ENCODE data around the gene CBLB. TPM values are rescaled to one million over a fixed set of nuclear protein-coding genes. Genes with fewer than 3 reads are reported as not detected.

The CBLB gene
- total and polyA plus RNA-seq, 2 experiments from 2014 or later, result 20.5 to 47.7 TPM

DNA sequence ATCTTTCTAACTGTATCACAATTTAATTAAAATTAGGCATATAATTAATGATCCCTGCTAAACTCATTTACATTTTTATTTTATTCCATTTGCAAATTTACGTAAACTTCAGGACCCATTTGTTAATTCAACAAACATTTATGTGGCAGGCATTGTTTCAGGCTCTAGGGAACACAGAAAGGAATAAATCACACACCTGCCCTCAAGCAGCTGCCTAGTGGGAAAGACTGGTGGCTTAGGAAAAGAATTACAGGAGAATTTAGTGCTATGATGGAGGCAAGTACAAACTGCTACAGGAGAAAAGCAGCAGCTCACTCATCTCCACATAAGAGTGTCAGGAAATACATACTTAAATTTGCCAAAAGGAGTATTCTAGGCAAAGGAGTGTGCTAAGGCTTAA is 11.2 kb downstream of the CBLB start:
- Mint-ChIP-seq H3K4me3 (no peak overlapping the region), H3K4me1 (peaks cover 3% of the 10 kb centered on the region; the same call in 2 of the 3 replicates), H3K27ac (0 out of 2 replicates have a peak overlapping the region, but pooled peaks have one; percentile 56), H3K36me3 (ENCODE audit: low read depth) (peaks cover 22% of the 10 kb centered on the region; the same call in 2 of the 3 replicates), H3K9me3 (no peaks in the 10 kb centered on the region), H3K27me3 (ENCODE audit: insufficient read depth, low read depth, poor library complexity) (no peaks in the 10 kb centered on the region)
- Histone ChIP-seq H3F3A (replicated peaks; ENCODE audit: low read depth) (no peaks in the 10 kb centered on the region), H3K4me3 (no peak overlapping the region), H3K4me1 (ENCODE audit: insufficient read depth) (no peaks in the 10 kb centered on the region), H3K79me2 (replicated peaks; ENCODE audit: insufficient read depth) (peaks cover 79% of the 10 kb centered on the region), H2AFZ (no peak overlapping the region), H3K4me2 (no peak overlapping the region), H3K36me3 (ENCODE audit: insufficient read depth) (no peaks in the 10 kb centered on the region), H3K27ac (ENCODE audit: low read depth) (no peak overlapping the region), H3K9me2 (ENCODE audit: insufficient read depth) (no peaks in the 10 kb centered on the region), H4K20me1 (replicated peaks; ENCODE audit: insufficient read depth) (peaks cover 6% of the 10 kb centered on the region; the same call in 1 of the 2 replicates), H3K27me3 (ENCODE audit: insufficient read depth) (no peaks in the 10 kb centered on the region)
- ATAC-seq, result no peak
- TF ChIP-seq ZNF114 (CRISPR knock-in tag; IDR thresholded peaks at IDR 0.05) (no peak), POLR2AphosphoS5 (IDR thresholded peaks at IDR 0.05; ENCODE audit: low read depth) (no peak), ZNF331 (CRISPR knock-in tag; IDR thresholded peaks at IDR 0.05; ENCODE audit: low read depth) (no peak), JUNB (IDR thresholded peaks at IDR 0.05; ENCODE audit: unreplicated experiment) (no peak), STAT1 (IDR thresholded peaks at IDR 0.05; ENCODE audit: unreplicated experiment) (no peak), CREB1 (CRISPR knock-in tag; IDR thresholded peaks at IDR 0.05; ENCODE audit: low read depth) (no peak), EZH2phosphoT487 (IDR thresholded peaks at IDR 0.05; ENCODE audit: unreplicated experiment) (no peak), NANOG (IDR thresholded peaks at IDR 0.05; ENCODE audit: borderline replicate concordance) (no peak), REST (IDR thresholded peaks at IDR 0.05; ENCODE audit: unreplicated experiment) (no peak), CTCF (conservative IDR thresholded peaks at IDR 0.05; ENCODE audit: low read depth in 2 of 2) (no peak)
- TF ChIP-seq, protein P1, sequence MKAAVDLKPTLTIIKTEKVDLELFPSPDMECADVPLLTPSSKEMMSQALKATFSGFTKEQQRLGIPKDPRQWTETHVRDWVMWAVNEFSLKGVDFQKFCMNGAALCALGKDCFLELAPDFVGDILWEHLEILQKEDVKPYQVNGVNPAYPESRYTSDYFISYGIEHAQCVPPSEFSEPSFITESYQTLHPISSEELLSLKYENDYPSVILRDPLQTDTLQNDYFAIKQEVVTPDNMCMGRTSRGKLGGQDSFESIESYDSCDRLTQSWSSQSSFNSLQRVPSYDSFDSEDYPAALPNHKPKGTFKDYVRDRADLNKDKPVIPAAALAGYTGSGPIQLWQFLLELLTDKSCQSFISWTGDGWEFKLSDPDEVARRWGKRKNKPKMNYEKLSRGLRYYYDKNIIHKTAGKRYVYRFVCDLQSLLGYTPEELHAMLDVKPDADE (IDR thresholded peaks at IDR 0.05), result no peak
- DNase-seq (ENCODE audit: low spot score), result no peak

Data from GM23338 (cell line).